NCI-H748 (cell line): ENCODE results near the gene FAM120B.

ENCODE experiments used
- DNase-seq: peaks from one replicate; lab custom pipeline; 2025; ENCODE audit not compliant: unreplicated experiment; lab: John Stamatoyannopoulos, UW

The FAM120B gene

GRCh38 chr6:170453586-170454511 is 147.3 kb downstream of the FAM120B start:
- DNase-seq: no peak

- DNase-seq: no peak
Measured at GRCh38 chr6:170454512-170455285, 148.1 kb downstream of the FAM120B start.

- no peak for DNase-seq
Measured at GRCh38 chr6:170455335-170455979, 148.9 kb downstream of the FAM120B start.

- DNase-seq: no peak
Measured at GRCh38 chr6:170456334-170456733, 149.8 kb downstream of the FAM120B start.
